ENCODE results near the gene CFAP43. TPM values are rescaled to one million over a fixed set of nuclear protein-coding genes. Genes with fewer than 3 reads are reported as not detected.

The CFAP43 gene
- total RNA-seq, 1 experiment from 2014 or later = 0.42 TPM

- Mint-ChIP-seq H3K9me3 (no peaks in the 10 kb centered on the region), H3K4me3 (no peak overlapping the region), H3K4me1 (no peaks in the 10 kb centered on the region), H3K36me3 (no peaks in the 10 kb centered on the region), H3K27me3 (ENCODE audit: low read depth) (no peaks in the 10 kb centered on the region; the same call in 1 of the 2 replicates), H3K27ac (no peak overlapping the region)
- ChIA-PET POLR2A (interaction anchor here (0.7 kb wide), 1 partner anchor 9 kb away, joined by 3 read pairs; no protein-coding TSS in a partner anchor), CTCF (no interaction called here)
- DNase-seq (ENCODE audit: low spot score) (no peak), ATAC-seq (no peak)
- TF ChIP-seq HMGA2 (CRISPR knock-in tag; IDR thresholded peaks at IDR 0.05) (no peak), GABPB1 (CRISPR knock-in tag; IDR thresholded peaks at IDR 0.05) (no peak), ZNF512 (CRISPR knock-in tag; IDR thresholded peaks at IDR 0.05; ENCODE audit: borderline replicate concordance) (no peak), MYBL2 (CRISPR knock-in tag; IDR thresholded peaks at IDR 0.05) (no peak)
Observed at GRCh38 chr10:104113376-104113956, 118.7 kb downstream of the CFAP43 start.

GRCh38 chr10:104109908-104110662 lies 122.1 kb downstream of the CFAP43 start:
- ChIA-PET CTCF (interaction anchor here (1.0 kb wide), 1 partner anchor 243 kb away, joined by 3 read pairs; the partner anchor contains the start of gene CFAP58), POLR2A (interaction anchor here (0.7 to 1.4 kb wide), 2 partner anchors 12 to 147 kb away, joined by 3 to 5 read pairs; partner anchors contain the start of gene SFR1)
- Mint-ChIP-seq H3K9me3 (no peaks in the 10 kb centered on the region), H3K36me3 (no peaks in the 10 kb centered on the region), H3K4me1 (peaks cover 9% of the 10 kb centered on the region), H3K27me3 (ENCODE audit: low read depth) (no peaks in the 10 kb centered on the region; the same call in 1 of the 2 replicates), H3K4me3 (no peak overlapping the region), H3K27ac (no peak overlapping the region)
- no peak for DNase-seq (ENCODE audit: low spot score)
- ATAC-seq = no peak
- no peak for TF ChIP-seq ZNF425 (CRISPR knock-in tag; conservative IDR thresholded peaks at IDR 0.05)
- TF ChIP-seq MAX (CRISPR knock-in tag; IDR thresholded peaks at IDR 0.05) = no peak
- no peak for TF ChIP-seq OVOL2 (CRISPR knock-in tag; IDR thresholded peaks at IDR 0.05; ENCODE audit: borderline replicate concordance)
- TF ChIP-seq ATF1 (CRISPR knock-in tag; IDR thresholded peaks at IDR 0.05) = no peak
- no peak for TF ChIP-seq CTCF (IDR thresholded peaks at IDR 0.05)
- no peak for TF ChIP-seq ETV6 (CRISPR knock-in tag; IDR thresholded peaks at IDR 0.05)
- no peak for TF ChIP-seq E2F4 (CRISPR knock-in tag; IDR thresholded peaks at IDR 0.05; ENCODE audit: borderline replicate concordance, low read depth)
- TF ChIP-seq CDX4 (CRISPR knock-in tag; IDR thresholded peaks at IDR 0.05; ENCODE audit: borderline replicate concordance) = no peak
- TF ChIP-seq AR (CRISPR knock-in tag; IDR thresholded peaks at IDR 0.05) = no peak
- no peak for TF ChIP-seq ZNF121 (CRISPR knock-in tag; IDR thresholded peaks at IDR 0.05)
- no peak for TF ChIP-seq ZNF512 (CRISPR knock-in tag; IDR thresholded peaks at IDR 0.05; ENCODE audit: borderline replicate concordance)

Data from WTC11 (cell line).